Stimulated activated CD8-positive, alpha-beta memory T cell treated with anti-CD3 and anti-CD28 coated beads, Interleukin-4, amount 100 ng/mL, for 1 hour (primary cell): ENCODE measurements around the gene SMYD2.
A peak's percentile ranks its signal among the peaks of the same experiment; 100 is the strongest.

Experiments
- DNase-seq, 2 donors: peaks; one replicate each; pipeline ENCODE4 v3.0.0-alpha.2; 2020; ENCODE audit warnings: low read depth in 2 of 2, low spot score in 1 of 2

SMYD2 gene

GRCh38 chr1:214329470-214330220 is 48.7 kb downstream of the SMYD2 start:
- DNase-seq = no peak

DNA sequence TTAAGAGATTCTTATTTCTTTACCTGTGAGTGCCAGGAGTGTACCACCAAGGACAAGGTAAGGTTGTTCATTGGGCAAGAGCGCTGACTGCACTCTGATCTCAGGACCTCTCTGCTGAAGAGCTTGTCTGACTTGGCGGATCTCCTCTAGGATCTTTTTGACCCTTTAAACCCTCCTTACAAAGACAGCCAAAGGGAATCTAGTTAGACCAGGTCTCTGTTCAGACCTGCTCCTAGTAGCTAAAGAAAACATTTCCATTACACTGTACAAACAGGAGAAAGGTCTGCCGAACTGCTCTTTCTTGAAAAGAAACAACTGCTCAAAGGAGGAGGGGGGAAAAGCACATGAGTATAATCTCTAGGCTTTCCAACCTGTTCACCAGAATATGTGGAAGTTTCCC is 49.3 kb downstream of the SMYD2 start:
- DNase-seq = no peak

DNA sequence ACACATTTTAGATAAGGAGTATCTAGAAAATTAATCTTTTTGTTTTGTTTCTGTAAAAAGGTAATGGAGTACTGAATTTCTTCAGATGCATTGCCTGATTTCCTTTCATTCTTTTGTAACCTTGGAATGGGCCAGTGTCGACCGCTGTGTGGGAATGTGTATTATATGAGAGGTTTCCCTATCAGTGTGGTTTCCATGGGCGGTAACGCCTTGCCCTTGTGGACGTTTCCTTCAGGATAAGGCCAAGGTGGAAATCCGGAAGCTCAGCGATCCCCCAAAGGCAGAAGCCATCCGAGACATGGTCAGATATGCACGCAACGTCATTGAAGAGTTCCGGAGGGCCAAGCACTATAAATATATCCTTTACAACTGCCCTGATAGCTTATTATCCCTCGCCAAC is 49.8 kb downstream of the SMYD2 start:
- DNase-seq = no peak

DNA sequence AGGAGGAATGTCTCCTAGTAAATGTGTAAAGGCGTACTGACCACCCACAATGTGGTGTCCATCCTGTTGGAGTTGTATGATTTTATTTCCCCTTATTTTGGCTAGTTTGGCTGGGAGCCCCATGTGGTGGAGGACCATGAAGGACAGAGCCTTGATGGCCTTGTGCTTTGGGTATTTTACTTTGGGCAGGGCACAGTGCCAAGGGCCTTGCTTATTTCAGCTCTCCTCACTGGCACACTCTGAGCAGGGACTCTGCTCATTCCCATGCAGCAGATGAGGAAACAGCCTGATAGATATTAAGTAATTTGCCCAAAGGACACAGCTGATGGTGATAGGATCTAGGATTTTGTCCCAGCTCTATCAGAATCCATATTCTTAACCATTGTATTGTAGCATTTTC is 50.2 kb downstream of the SMYD2 start:
- DNase-seq = no peak

DNA sequence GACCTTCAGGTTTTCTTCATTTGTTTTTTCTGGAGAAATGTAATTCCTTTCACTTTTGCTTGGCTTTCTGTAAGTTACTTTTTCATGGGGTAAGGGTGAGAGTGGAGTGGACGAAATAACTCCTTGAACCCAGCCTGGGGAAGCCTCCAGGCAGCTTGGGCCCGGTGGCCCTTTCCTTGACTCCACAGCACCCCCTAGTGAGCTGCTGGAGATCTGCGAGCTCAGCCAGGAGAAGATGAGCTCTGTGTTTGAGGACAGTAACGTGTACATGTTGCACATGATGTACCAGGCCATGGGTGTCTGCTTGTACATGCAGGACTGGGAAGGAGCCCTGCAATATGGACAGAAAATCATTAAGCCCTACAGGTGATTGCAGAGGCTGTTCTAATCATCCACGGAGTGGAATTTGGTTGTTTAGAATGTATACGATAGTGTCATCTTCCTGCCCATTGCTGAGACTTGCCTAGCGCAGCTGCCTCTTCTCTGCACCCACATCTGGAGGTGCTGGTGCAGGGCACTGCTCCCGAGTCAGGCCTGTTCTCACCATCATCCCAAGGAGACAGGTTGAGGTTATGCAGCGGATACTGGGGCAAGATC is 51.0 kb downstream of the SMYD2 start:
- DNase-seq = peak in 1 of 2 donors; percentile 21

GRCh38 chr1:214332946-214333798 is 52.2 kb downstream of the SMYD2 start:
- DNase-seq = peak in 1 of 2 donors; percentile 2

- no peak for DNase-seq
Measured at GRCh38 chr1:214335567-214335966, 54.6 kb downstream of the SMYD2 start.

GRCh38 chr1:214337015-214337414 is 56.1 kb downstream of the SMYD2 start:
- no peak for DNase-seq

GRCh38 chr1:214337511-214337910 is 56.6 kb downstream of the SMYD2 start:
- DNase-seq = no peak

- no peak for DNase-seq
Measured at GRCh38 chr1:214338212-214338611, 57.3 kb downstream of the SMYD2 start.

DNA sequence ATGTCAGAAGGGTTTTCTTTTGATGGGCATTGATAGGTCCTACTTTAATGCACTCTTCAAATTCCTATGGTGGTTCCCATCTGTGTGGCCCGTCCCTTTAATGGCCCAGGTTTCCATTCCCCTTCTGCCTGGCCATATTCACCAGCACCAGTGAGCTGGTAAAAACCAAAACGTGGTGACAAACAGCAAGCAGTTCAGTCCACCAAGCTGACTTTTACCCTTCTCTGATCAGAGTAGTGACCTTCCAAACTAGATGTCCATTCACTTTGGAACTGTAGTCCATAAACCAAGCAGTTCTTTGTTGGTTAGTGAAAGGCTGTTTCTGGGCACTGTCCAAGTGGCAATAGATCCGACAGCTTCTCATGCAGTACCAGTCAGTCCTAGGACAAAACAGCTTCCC is 60.5 kb downstream of the SMYD2 start:
- no peak for DNase-seq

DNA sequence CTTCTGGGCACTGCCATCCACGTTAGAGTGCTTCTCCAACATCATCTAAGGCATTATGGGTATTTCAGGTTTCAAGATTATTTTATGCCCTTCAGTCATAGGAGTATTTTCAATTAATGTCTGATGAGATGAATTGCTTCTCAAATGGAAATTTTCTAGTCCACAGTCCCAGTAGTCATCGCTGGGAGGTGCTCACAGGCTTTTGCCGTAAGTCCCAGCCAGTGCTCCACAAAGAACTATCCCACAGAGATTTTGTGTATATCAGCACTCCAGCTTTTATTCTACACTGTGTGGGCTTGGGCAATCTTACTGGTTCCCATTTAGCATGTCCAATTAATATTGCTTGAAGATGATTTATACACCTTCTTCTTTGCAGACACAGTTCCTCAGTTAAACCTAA is 61.0 kb downstream of the SMYD2 start:
- DNase-seq = no peak

DNA sequence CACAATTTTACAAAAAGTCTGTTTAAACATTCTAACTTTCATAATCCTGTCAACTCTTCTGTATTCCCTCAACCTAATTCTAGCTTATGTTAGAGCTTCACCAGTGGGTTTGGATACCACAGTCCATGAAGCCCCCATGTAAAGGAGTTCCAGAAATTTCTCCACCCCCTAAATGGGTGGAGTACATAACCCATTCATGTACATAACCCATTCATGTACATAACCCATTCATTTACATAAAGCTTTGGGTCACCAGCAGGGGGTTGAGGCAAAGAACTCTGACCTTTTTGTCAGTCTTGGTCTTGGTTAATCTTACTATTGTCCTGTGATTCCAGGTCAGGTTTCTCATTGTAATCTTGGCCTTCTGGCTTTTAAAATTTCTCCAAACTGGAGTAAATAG is 61.6 kb downstream of the SMYD2 start:
- no peak for DNase-seq

DNA sequence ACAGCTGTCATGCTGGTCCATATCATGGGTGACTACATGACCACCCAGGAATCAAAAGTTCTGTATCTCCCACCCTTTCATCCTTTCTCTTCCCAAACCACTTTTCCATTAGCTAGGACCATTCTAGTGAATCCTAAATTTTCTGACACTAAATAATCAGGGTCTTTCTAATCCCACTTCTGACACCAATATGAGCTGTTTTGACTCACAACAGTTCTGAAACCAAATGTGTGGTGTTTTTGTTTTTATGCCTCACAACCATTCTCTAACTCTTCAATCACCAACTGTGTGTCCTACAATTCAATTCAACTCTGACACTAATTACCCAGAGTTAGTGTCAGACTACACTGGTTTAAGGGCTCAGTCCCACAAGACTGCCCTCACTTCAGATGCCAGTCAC is 63.9 kb downstream of the SMYD2 start:
- no peak for DNase-seq

- DNase-seq = no peak
Measured at GRCh38 chr1:214349008-214349407, 68.0 kb downstream of the SMYD2 start.

DNA sequence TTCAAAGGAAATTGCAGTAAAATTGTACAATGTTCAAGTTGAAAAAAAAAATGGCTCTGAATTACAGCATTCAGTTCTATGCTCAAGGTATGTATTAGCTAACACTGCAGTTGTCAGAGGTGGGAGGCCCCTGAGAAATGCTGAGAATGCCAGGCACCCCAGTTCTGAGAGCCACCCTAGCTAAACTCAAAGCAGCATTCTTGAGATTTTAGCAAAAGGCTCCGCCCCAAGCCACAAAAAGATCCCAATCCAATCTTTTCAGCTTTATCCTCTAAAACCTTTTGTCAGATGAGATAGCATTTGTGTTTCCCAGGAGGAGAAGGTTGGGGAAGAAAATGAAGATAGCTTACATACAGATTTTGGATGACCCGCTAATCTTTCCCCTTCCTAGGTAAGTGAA is 68.8 kb downstream of the SMYD2 start:
- DNase-seq = no peak

GRCh38 chr1:214351551-214352277 is 70.8 kb downstream of the SMYD2 start:
- no peak for DNase-seq

DNA sequence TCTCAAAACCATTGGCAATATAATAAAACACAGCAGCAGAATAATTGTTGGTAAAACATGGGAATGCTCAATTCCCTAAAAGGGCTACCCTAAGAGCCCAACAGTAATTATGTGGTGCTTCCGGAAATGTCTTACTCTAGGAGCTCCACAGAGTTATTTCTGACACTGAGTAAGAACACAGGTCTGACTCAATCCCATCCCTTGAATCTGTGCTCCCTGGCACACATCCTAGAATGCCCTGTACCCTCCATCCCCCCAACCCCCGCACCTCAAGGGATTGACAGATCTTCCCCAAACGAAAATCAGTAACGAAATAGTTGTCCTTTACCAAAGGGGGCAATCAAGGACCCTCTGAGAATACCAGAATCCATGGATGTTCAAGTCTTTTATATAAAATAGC is 71.9 kb downstream of the SMYD2 start:
- no peak for DNase-seq

DNA sequence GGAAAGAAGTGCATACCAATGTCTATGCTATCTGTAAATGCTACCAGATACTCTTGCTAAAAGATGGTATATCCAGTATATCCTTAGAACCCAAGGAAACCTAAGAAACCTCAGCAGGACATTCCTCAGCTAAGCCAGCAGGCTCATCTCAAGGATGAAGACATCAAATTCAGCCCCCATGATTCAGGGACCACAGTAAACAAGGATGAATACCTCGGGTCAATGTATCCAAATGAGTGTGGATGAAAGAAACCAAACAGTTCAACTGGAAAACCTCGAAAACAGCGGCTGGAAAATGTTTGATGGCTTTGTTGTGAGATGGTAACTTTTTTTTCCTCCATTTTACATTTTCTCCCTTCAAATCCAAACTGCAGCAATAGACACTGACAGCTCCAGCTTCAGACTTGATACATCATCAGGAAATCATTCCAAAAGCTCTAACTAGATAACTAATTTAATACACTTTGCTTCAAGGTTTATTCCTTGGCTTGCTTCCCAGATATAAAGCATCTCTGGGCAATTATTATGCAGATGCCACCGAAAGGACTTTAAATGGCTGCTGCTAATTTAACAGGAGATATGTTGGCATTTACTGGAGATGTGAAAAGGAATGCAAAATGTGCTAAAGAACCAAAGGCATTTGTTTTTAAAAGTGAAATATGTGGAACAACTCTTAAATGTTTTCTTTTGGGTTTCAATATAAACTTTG is 73.6 kb downstream of the SMYD2 start:
- no peak for DNase-seq

DNA sequence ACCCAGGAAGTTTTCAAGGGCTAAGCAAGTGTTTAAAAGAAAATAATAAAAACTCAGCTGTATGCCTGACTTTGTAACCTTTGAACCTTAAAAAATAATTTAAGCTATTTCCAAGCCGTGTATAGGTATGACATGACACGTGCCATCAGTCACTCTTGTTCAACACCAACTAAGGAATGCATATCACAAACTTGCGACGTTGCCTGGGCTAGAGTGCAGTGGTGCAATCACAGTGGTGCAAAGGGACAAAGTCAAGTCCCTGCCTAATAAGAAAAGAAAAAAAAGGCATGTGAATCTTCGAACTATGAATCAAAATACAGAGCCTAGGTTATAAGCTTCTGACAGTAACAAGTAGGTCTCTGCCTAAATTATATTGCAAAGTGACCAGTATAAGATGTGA is 79.2 kb downstream of the SMYD2 start:
- no peak for DNase-seq
